WTC11 (cell line): ENCODE results near the gene LRMDA. TPM values are rescaled to one million over a fixed set of nuclear protein-coding genes. Genes with fewer than 3 reads are reported as not detected.

Experiments
- ATAC-seq: fragments of 200-7000 bp; cut with Tn5 transposase; 2 replicates; pipeline ENCODE4 v1.10.0; 2021; ENCODE audit warnings: mild to moderate bottlenecking, moderate library complexity
- CTCF ChIA-PET: fragments of 300-600 bp; sonication (Branson Sonifier 250); formaldehyde crosslinking; loops from one replicate; lab custom pipeline; 2021; ENCODE audit warnings: antibody characterized with exemption; lab: Charles Lee
- POLR2A ChIA-PET: fragments of 350-600 bp; sonication (Branson Sonifier 250); formaldehyde crosslinking; loops from one replicate; lab custom pipeline; 2021; ENCODE audit warnings: antibody characterized with exemption; lab: Charles Lee
- DNase-seq: peaks from one replicate; pipeline ENCODE4 v3.0.0; 2021; ENCODE audit warnings: low spot score
- H3K27ac Mint-ChIP-seq: 2 replicates; pipeline ENCODE4 v1.8.0; 2021; ENCODE audit warnings: mixed read lengths
- H3K27me3 Mint-ChIP-seq: 2 replicates; pipeline ENCODE4 v1.8.0; 2021; ENCODE audit warnings: low read depth, mild to moderate bottlenecking, moderate library complexity, mixed read lengths
- H3K36me3 Mint-ChIP-seq: 2 replicates; pipeline ENCODE4 v1.8.0; 2021; ENCODE audit warnings: mixed read lengths
- H3K4me1 Mint-ChIP-seq: 2 replicates; pipeline ENCODE4 v1.8.0; 2022; ENCODE audit warnings: mixed read lengths
- H3K4me3 Mint-ChIP-seq: 2 replicates; pipeline ENCODE4 v1.8.0; 2021; ENCODE audit warnings: mild to moderate bottlenecking, moderate library complexity, mixed read lengths
- H3K9me3 Mint-ChIP-seq: 2 replicates; pipeline ENCODE4 v1.8.0; 2021; ENCODE audit warnings: mixed read lengths
- ATF1 ChIP-seq: sonication (generic); formaldehyde crosslinking; IDR thresholded peaks from 2 replicates; pipeline ENCODE4 v1.8.1; 2023; ENCODE audit warnings: mild to moderate bottlenecking, moderate library complexity, missing genetic modification reagents
- ATF2 ChIP-seq: sonication (generic); formaldehyde crosslinking; IDR thresholded peaks from 2 replicates; pipeline ENCODE4 v1.8.1; 2022; ENCODE audit warnings: low read depth, missing genetic modification reagents, borderline replicate concordance
- ATF3 ChIP-seq: sonication (generic); formaldehyde crosslinking; conservative IDR thresholded peaks from 2 replicates; pipeline ENCODE4 v1.8.1; 2022; ENCODE audit warnings: mild to moderate bottlenecking, missing genetic modification reagents
- ATF6 ChIP-seq: sonication (generic); formaldehyde crosslinking; IDR thresholded peaks from 2 replicates; pipeline ENCODE4 v1.8.1; 2023; ENCODE audit warnings: mild to moderate bottlenecking, missing genetic modification reagents
- CDX4 ChIP-seq: fragments of 250-450 bp; sonication (Bioruptor Pico); IDR thresholded peaks from 2 replicates; pipeline ENCODE4 v1.9.0; 2021; ENCODE audit warnings: moderate library complexity, mild to moderate bottlenecking, inconsistent platforms, borderline replicate concordance
- CTCF ChIP-seq: fragments of 200-600 bp; IDR thresholded peaks from 2 replicates; pipeline ENCODE4 v1.8.0; 2022; ENCODE audit warnings: antibody characterized with exemption
- E2F1 ChIP-seq: sonication (generic); formaldehyde crosslinking; IDR thresholded peaks from 2 replicates; pipeline ENCODE4 v1.8.0; 2022; ENCODE audit warnings: mild to moderate bottlenecking, missing genetic modification reagents
- ELF4 ChIP-seq: sonication (generic); formaldehyde crosslinking; IDR thresholded peaks from 2 replicates; pipeline ENCODE4 v1.8.1; 2022; ENCODE audit warnings: low read depth, mild to moderate bottlenecking, moderate library complexity, missing genetic modification reagents
- ESRRA ChIP-seq: sonication (generic); formaldehyde crosslinking; IDR thresholded peaks from 2 replicates; pipeline ENCODE4 v1.8.1; 2022; ENCODE audit warnings: mild to moderate bottlenecking, missing genetic modification reagents, borderline replicate concordance
- GABPB1 ChIP-seq: sonication (generic); formaldehyde crosslinking; IDR thresholded peaks from 2 replicates; pipeline ENCODE4 v1.8.1; 2023; ENCODE audit warnings: mild to moderate bottlenecking, missing genetic modification reagents
- HMGXB4 ChIP-seq: sonication (generic); formaldehyde crosslinking; IDR thresholded peaks from 2 replicates; pipeline ENCODE4 v1.8.1; 2023; ENCODE audit warnings: mild to moderate bottlenecking, moderate library complexity, missing genetic modification reagents
- IRF1 ChIP-seq: sonication (generic); formaldehyde crosslinking; IDR thresholded peaks from 2 replicates; pipeline ENCODE4 v1.8.0; 2023; ENCODE audit warnings: missing genetic modification reagents
- MYBL2 ChIP-seq: sonication (generic); formaldehyde crosslinking; IDR thresholded peaks from 2 replicates; pipeline ENCODE4 v1.8.1; 2023; ENCODE audit warnings: mild to moderate bottlenecking, moderate library complexity, missing genetic modification reagents
- PRRX2 ChIP-seq: fragments of 250-450 bp; sonication (Bioruptor Pico); IDR thresholded peaks from 2 replicates; pipeline ENCODE4 v1.8.0; 2021; ENCODE audit warnings: mild to moderate bottlenecking
- RORB ChIP-seq: fragments of 250-450 bp; sonication (Bioruptor Pico); IDR thresholded peaks from 2 replicates; pipeline ENCODE4 v1.9.0; 2021; ENCODE audit warnings: mild to moderate bottlenecking
- TEAD4 ChIP-seq: sonication (generic); formaldehyde crosslinking; IDR thresholded peaks from 2 replicates; pipeline ENCODE4 v1.8.0; 2022; ENCODE audit warnings: mild to moderate bottlenecking, missing genetic modification reagents
- USF1 ChIP-seq: sonication (generic); formaldehyde crosslinking; IDR thresholded peaks from 2 replicates; pipeline ENCODE4 v1.8.0; 2022; ENCODE audit warnings: mild to moderate bottlenecking, missing genetic modification reagents
- ZBTB21 ChIP-seq: sonication (generic); formaldehyde crosslinking; IDR thresholded peaks from 2 replicates; pipeline ENCODE4 v1.8.1; 2023; ENCODE audit warnings: mild to moderate bottlenecking, missing genetic modification reagents, borderline replicate concordance
- ZSCAN18 ChIP-seq: fragments of 250-450 bp; sonication (Bioruptor Pico); IDR thresholded peaks from 2 replicates; pipeline ENCODE4 v2.1.2; 2022; ENCODE audit warnings: mild to moderate bottlenecking, moderate library complexity
- total RNA-seq: library from RNA; stranded (reverse); gene quantifications from 3 replicates; pipeline ENCODE4 v1.2.3, GENCODE V29; 2021

The LRMDA gene
- total RNA-seq, 1 experiment from 2014 or later = 0.92 TPM

GRCh38 chr10:76127984-76128589 lies 696.7 kb downstream of the LRMDA start:
- DNase-seq (no peak), ATAC-seq (no peak)
- CTCF ChIA-PET = interaction anchor here (2.0 kb wide), 1 partner anchor 176 kb away, joined by 7 read pairs; no protein-coding TSS in a partner anchor
- no peak for TF ChIP-seq HMGXB4 (CRISPR knock-in tag)
- TF ChIP-seq CTCF = no peak
- no peak for TF ChIP-seq E2F1 (CRISPR knock-in tag)
- TF ChIP-seq ZBTB21 (CRISPR knock-in tag) = no peak
- TF ChIP-seq ATF3 = no peak
- no peak for TF ChIP-seq RORB (CRISPR knock-in tag)
- no peak for TF ChIP-seq PRRX2
- TF ChIP-seq ZSCAN18 (CRISPR knock-in tag) = no peak
- no peak for TF ChIP-seq CDX4 (CRISPR knock-in tag)
- no peak for TF ChIP-seq ATF2 (CRISPR knock-in tag)
- no peak for TF ChIP-seq TEAD4 (CRISPR knock-in tag)
- no peak for TF ChIP-seq GABPB1 (CRISPR knock-in tag)
- TF ChIP-seq ESRRA (CRISPR knock-in tag) = no peak
- no peak for TF ChIP-seq ELF4 (CRISPR knock-in tag)
- no peak for TF ChIP-seq USF1
- no peak for TF ChIP-seq MYBL2 (CRISPR knock-in tag)
- TF ChIP-seq ATF6 (CRISPR knock-in tag) = no peak
- no peak for TF ChIP-seq IRF1 (CRISPR knock-in tag)
- no peak for TF ChIP-seq ATF1 (CRISPR knock-in tag)
- Mint-ChIP-seq H3K27me3 (peaks cover 7% of the 10 kb centered on the region), H3K36me3 (no peaks in the 10 kb centered on the region), H3K27ac (no peak overlapping the region), H3K4me3 (no peak overlapping the region), H3K9me3 (peaks cover 11% of the 10 kb centered on the region), H3K4me1 (peaks cover 20% of the 10 kb centered on the region)
- POLR2A ChIA-PET = no interaction called here
